Keratinocyte (primary cell): ENCODE measurements around the gene FZD4.

Source experiments
- CTCF ChIP-seq, 3 experiments: IDR thresholded peaks in 1 of 3; conservative IDR thresholded peaks in 1 of 3; optimal IDR thresholded peaks in 1 of 3; 2 replicates in 2 of 3; 3 replicates in 1 of 3; pipeline versions ENCODE3 to v1.5.1; 2011; ENCODE audit warnings: low read length in 3 of 3, mild to moderate bottlenecking in 3 of 3, moderate library complexity in 2 of 3, control low read depth in 1 of 3, inconsistent platforms in 1 of 3; ENCODE audit not compliant: insufficient read depth in 2 of 3; ENCODE audit errors: extremely low read depth in 1 of 3
- EZH2 ChIP-seq: IDR thresholded peaks from one replicate; pipeline ENCODE4 v1.6.1; 2012; ENCODE audit warnings: inconsistent platforms, mild to moderate bottlenecking, low read length, moderate library complexity

- TF ChIP-seq EZH2, result no peak
- no peak for TF ChIP-seq CTCF (optimal IDR thresholded peaks at IDR 0.05 in 1 of 3, IDR thresholded peaks at IDR 0.05 in 1 of 3, conservative IDR thresholded peaks at IDR 0.05 in 1 of 3; ENCODE audit: extremely low read depth in 1 of 3, insufficient read depth in 2 of 3, low read length in 3 of 3)
Observed at GRCh38 chr11:86988351-86988881, 33.2 kb upstream of the FZD4 start.
